ENCODE measurements around the gene TNK2. TPM values are rescaled to one million over a fixed set of nuclear protein-coding genes. Genes with fewer than 3 reads are reported as not detected.

TNK2 gene
- total and polyA plus RNA-seq, 2 of the 13 experiments (the other 11 are each of a cell fraction or from before 2014, with no cell fraction given) = 4.6 to 5.8 TPM

DNA sequence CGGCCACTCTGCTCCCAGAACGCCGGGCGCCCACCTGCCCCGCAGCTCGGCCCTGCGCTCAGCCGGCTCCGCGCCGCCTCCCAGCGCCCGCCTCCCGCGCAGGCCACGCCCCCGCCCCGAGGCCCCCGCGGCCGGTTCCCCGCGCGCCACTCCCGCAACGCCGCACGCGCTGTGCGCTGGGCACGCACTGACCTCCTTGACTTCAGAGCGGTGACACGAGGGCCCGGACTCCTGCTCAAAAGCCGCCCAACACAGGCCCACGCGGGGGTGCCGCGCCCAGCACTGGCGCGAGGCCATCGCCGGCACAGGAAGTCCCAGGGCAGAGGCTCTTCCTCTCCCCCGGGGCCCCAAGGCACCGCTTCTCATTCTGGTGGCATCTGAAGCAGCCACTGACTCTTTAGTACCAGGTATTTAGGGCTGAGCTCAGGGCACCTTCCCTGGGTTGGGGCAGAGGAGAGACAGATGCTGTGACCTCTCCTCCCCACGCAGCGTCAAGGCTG, 12.4 kb downstream of the TNK2 start (continued):
- TF ChIP-seq ZNF232 (CRISPR knock-in tag; IDR thresholded peaks at IDR 0.05; ENCODE audit: borderline replicate concordance) (no peak), SKI (IDR thresholded peaks at IDR 0.05; ENCODE audit: partially characterized antibody) (no peak), ZNF652 (CRISPR knock-in tag; IDR thresholded peaks at IDR 0.05; ENCODE audit: borderline replicate concordance, low read depth) (no peak), SNAI1 (CRISPR knock-in tag; IDR thresholded peaks at IDR 0.05; ENCODE audit: borderline replicate concordance) (no peak), SALL1 (CRISPR knock-in tag; IDR thresholded peaks at IDR 0.05) (no peak), HMG20A (CRISPR knock-in tag; IDR thresholded peaks at IDR 0.05; ENCODE audit: borderline replicate concordance) (no peak), FOXM1 (CRISPR knock-in tag; IDR thresholded peaks at IDR 0.05) (no peak), RFX5 (IDR thresholded peaks at IDR 0.05; ENCODE audit: low read depth, low read length) (no peak), MBD4 (IDR thresholded peaks at IDR 0.05; ENCODE audit: borderline replicate concordance, low read length) (no peak), XBP1 (CRISPR knock-in tag; IDR thresholded peaks at IDR 0.05) (no peak), CAMTA2 (CRISPR knock-in tag; IDR thresholded peaks at IDR 0.05; ENCODE audit: borderline replicate concordance) (no peak), CREB1 (IDR thresholded peaks at IDR 0.05) (no peak), CREB1 (CRISPR knock-in tag; IDR thresholded peaks at IDR 0.05) (no peak), ZNF777 (CRISPR knock-in tag; IDR thresholded peaks at IDR 0.05) (peak; percentile 42; the same call in 1 of the 2 replicates), ZNF557 (CRISPR knock-in tag; IDR thresholded peaks at IDR 0.05) (no peak), ZSCAN21 (CRISPR knock-in tag; IDR thresholded peaks at IDR 0.05; ENCODE audit: borderline replicate concordance) (no peak), ZNF34 (CRISPR knock-in tag; IDR thresholded peaks at IDR 0.05; ENCODE audit: borderline replicate concordance) (no peak), ZFX (CRISPR knock-in tag; IDR thresholded peaks at IDR 0.05; ENCODE audit: low read depth) (peak; percentile 55), HNRNPK (IDR thresholded peaks at IDR 0.05; ENCODE audit: low read depth, low read length, poor library complexity, severe bottlenecking) (no peak), KMT2A (CRISPR knock-in tag; IDR thresholded peaks at IDR 0.05) (no peak), GABPA (IDR thresholded peaks at IDR 0.05; ENCODE audit: low read depth, low read length) (no peak), GABPA (CRISPR knock-in tag; IDR thresholded peaks at IDR 0.05; ENCODE audit: low read depth) (0 out of 2 replicates have a peak, but pooled peaks have one; percentile 12), RAD51 (IDR thresholded peaks at IDR 0.05; ENCODE audit: borderline replicate concordance) (no peak), RFXANK (CRISPR knock-in tag; IDR thresholded peaks at IDR 0.05) (no peak), ZNF343 (CRISPR knock-in tag; IDR thresholded peaks at IDR 0.05) (no peak)
- TF ChIP-seq, protein P1, sequence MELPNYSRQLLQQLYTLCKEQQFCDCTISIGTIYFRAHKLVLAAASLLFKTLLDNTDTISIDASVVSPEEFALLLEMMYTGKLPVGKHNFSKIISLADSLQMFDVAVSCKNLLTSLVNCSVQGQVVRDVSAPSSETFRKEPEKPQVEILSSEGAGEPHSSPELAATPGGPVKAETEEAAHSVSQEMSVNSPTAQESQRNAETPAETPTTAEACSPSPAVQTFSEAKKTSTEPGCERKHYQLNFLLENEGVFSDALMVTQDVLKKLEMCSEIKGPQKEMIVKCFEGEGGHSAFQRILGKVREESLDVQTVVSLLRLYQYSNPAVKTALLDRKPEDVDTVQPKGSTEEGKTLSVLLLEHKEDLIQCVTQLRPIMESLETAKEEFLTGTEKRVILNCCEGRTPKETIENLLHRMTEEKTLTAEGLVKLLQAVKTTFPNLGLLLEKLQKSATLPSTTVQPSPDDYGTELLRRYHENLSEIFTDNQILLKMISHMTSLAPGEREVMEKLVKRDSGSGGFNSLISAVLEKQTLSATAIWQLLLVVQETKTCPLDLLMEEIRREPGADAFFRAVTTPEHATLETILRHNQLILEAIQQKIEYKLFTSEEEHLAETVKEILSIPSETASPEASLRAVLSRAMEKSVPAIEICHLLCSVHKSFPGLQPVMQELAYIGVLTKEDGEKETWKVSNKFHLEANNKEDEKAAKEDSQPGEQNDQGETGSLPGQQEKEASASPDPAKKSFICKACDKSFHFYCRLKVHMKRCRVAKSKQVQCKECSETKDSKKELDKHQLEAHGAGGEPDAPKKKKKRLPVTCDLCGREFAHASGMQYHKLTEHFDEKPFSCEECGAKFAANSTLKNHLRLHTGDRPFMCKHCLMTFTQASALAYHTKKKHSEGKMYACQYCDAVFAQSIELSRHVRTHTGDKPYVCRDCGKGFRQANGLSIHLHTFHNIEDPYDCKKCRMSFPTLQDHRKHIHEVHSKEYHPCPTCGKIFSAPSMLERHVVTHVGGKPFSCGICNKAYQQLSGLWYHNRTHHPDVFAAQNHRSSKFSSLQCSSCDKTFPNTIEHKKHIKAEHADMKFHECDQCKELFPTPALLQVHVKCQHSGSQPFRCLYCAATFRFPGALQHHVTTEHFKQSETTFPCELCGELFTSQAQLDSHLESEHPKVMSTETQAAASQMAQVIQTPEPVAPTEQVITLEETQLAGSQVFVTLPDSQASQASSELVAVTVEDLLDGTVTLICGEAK (IDR thresholded peaks at IDR 0.05) = no peak
- TF ChIP-seq, protein P1 (CRISPR knock-in tag; IDR thresholded peaks at IDR 0.05) = no peak
